ENCODE data around the gene KBTBD13. TPM values are rescaled to one million over a fixed set of nuclear protein-coding genes. Genes with fewer than 3 reads are reported as not detected.
"Not testable (repeated sequence)": the region's sequence is repeated elsewhere in the genome, so short reads cannot be mapped to it uniquely, and the experiment has no call there.

Gene KBTBD13
- total RNA-seq, 1 donor from 2014 or later = 0.21 TPM

DNA sequence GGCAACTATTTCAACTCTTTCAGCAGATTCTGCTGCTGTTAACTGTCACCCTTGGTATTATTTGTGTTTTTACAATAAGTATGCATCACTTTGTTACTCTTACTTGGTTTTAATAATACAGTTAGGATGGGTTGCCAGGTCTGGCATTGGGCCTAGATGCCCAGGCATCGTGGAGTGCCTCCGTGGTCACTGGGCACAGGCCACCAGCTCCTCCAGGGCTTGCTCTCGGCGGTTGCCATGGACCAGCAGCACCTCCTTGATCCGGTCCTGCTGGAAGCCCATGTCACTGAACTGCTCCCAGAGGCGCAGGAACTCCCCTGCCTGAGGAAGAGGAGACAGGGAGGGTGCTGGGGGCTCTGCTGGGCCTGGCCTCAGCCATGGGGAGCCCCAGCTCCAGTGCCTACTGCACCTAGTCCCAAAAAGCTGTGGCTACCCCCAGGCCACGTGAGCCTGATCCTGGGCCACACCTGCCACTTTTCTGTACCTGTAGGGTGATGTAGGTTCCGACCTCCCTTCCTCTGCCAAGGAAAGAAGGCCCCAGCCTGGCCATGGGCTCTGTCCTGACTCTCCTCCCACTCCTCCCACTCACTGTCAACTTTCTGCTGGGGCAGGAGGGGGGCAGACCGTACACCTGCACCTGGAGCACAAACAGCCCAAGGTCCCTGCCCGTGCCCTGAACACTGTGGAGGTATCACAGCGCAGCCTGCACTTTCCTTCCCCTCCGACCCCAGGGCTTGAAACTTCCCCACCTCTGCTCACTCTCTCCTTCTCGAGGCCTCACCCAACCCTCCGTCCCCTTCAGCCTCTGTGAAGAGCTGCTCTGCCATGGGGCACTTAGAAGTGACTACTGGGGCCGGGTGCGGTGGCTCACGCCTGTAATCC lies 16.6 kb downstream of the KBTBD13 start:
- intact Hi-C loops (cut with DNase I) = no loop called here
- TF ChIP-seq, protein P1, sequence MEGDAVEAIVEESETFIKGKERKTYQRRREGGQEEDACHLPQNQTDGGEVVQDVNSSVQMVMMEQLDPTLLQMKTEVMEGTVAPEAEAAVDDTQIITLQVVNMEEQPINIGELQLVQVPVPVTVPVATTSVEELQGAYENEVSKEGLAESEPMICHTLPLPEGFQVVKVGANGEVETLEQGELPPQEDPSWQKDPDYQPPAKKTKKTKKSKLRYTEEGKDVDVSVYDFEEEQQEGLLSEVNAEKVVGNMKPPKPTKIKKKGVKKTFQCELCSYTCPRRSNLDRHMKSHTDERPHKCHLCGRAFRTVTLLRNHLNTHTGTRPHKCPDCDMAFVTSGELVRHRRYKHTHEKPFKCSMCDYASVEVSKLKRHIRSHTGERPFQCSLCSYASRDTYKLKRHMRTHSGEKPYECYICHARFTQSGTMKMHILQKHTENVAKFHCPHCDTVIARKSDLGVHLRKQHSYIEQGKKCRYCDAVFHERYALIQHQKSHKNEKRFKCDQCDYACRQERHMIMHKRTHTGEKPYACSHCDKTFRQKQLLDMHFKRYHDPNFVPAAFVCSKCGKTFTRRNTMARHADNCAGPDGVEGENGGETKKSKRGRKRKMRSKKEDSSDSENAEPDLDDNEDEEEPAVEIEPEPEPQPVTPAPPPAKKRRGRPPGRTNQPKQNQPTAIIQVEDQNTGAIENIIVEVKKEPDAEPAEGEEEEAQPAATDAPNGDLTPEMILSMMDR (IDR thresholded peaks at IDR 0.05) = no peak
- Histone ChIP-seq H3K27ac (peak overlapping the region; percentile 96 to 98), H3K27me3 (no peaks in the 10 kb centered on the region), H3K4me1 (peaks cover 12 to 62% of the 10 kb centered on the region in 2 donors), H3K9me3 (no peaks in the 10 kb centered on the region), H3K4me3 (no peak overlapping the region), H3K36me3 (peaks cover 5 to 8% of the 10 kb centered on the region in 2 donors)
- DNase-seq (ENCODE audit: low spot score in 2 of 2) = peak in 1 of 2 donors; percentile 67

DNA sequence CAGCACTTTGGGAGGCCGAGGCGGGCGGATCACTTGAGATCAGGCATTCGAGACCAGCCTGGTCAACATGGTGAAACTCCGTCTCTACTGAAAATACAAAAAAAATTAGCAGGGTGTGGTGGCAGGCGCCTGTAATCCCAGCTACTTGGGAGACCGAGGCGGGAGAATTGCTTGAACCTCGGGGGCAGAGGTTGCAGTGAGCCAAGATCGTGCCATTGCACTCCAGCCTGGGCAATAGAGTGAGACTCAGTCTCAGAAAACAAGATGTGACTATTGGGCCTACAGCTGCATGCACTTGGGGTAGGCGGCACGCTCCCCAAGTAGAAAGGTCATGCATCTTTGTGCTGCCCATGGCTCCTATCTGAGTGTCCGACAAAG lies 17.2 kb downstream of the KBTBD13 start:
- DNase-seq (ENCODE audit: low spot score in 2 of 2); H3K9me3 ChIP-seq; H3K4me3 ChIP-seq; intact Hi-C loops (cut with DNase I); H3K27me3 ChIP-seq: not testable (repeated sequence)
- Histone ChIP-seq H3K36me3 (peaks cover 7 to 15% of the 10 kb centered on the region in 2 donors), H3K4me1 (peaks cover 7 to 57% of the 10 kb centered on the region in 2 donors), H3K27ac (peak overlapping the region; percentile 96 to 98)

DNA sequence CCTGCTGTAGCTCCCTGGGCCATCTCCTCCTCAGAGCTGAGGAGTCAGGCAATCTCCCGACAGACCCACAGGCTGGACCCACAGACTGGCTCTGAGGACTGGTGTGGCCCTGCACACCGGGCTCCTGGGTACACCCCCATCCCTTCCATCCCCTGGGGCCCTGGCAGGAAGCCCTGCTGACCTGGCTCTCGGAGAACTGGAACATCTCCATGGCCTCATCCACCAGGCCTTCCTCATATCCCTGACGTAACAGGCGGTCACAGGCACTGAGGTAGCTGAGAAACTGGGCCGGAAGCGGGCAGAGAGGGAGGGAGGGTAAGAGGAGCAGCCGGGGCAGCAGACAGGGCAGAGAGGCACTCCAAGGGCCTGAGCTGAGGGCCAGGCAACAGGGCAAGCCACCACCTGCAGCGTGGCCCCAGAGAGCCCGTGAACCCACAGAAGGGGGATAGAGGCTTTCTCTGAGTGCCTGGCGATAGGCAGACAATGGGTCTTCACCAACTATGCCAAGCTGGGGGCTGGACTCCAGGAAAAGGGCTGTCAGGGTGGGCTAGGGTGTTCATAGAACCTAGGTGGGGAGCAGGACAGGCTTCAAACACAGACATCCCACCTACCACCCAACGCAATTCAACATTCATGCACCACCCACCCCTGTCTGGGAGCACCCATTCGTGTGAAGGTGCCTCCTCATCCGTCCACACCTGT lies 17.9 kb downstream of the KBTBD13 start:
- peaks cover 14 to 21% of the 10 kb centered on the region in 2 donors for H3K36me3 ChIP-seq
- peak overlapping the region; percentile 96 to 98 for H3K27ac ChIP-seq
- H3K4me1 ChIP-seq = peaks cover under 1 to 50% of the 10 kb centered on the region in 2 donors

DNA sequence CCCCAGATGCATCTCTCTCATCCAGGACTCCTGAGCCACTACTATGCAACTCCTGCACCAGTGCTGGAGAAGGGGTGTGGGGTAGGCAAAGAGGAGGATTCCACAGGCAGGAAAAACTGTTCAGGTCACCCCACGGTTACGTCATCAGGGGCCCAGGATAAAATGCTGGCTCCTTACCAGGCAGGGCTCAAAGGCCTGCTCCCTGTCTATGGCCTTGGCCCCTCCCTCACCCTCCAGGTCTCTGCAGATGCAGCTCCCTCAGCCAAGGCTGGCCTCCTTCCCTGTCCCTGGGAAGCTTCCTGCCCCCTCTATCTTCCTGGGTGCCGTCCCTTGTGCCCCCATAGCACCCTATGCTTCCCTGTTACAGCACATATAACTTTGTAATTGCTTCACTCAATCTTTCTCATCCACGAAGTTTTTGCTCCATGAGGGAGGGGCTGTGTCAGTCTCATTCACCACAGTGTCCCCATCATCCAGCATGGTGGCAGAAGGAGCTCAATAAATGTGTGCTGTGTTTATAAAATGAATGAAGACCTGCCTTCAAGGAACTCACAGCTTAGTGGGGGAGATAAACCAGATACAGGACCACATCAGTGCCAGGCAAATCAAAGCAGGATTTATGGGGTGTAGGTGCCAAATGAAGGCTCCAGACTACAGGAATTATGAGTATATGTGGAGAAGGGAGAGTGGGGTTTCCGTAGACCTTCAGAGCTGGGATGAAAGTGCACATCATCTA lies 18.6 kb downstream of the KBTBD13 start:
- H3K36me3 ChIP-seq = peaks cover 16 to 27% of the 10 kb centered on the region in 2 donors
- DNase-seq (ENCODE audit: low spot score in 2 of 2) = peak in 1 of 2 donors; percentile 57
- H3K4me3 ChIP-seq = no peak overlapping the region
- TF ChIP-seq, protein P1 (IDR thresholded peaks at IDR 0.05) = no peak
- H3K27ac ChIP-seq = peak overlapping the region; percentile 96 to 98
- H3K4me1 ChIP-seq = peaks cover 0 to 44% of the 10 kb centered on the region in 2 donors
- intact Hi-C loops (cut with DNase I) = no loop called here
- no peaks in the 10 kb centered on the region for H3K9me3 ChIP-seq
- no peaks in the 10 kb centered on the region for H3K27me3 ChIP-seq

More for the DNA sequence above, 17.9 kb downstream of the KBTBD13 start:
- peak in 1 of 2 donors; percentile 78 for DNase-seq (ENCODE audit: low spot score in 2 of 2)
- TF ChIP-seq, protein P1 (IDR thresholded peaks at IDR 0.05) = no peak
- no peak overlapping the region for H3K4me3 ChIP-seq
- intact Hi-C loops (cut with DNase I) = no loop called here
- H3K9me3 ChIP-seq = no peaks in the 10 kb centered on the region
- H3K27me3 ChIP-seq = no peaks in the 10 kb centered on the region

DNA sequence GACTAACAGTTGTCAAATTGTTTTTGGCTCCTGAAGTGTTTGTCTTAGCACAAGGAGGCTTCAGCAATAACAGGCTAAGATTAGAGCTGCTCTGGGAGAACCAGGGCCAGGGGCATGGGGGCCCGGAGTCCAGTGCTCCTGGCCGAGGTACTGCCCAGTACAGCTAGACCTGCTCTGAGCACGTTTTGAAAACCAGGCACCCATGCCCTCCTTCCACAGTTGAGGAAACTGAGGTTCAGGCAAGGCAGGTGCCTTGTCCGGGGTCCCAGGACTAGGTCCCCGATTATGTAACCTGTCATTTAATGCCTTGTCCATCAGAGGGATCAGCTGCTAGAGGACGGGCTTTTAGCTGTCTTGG lies 19.2 kb downstream of the KBTBD13 start:
- Histone ChIP-seq H3K27me3 (no peaks in the 10 kb centered on the region), H3K4me1 (peaks cover 0 to 44% of the 10 kb centered on the region in 2 donors), H3K9me3 (no peaks in the 10 kb centered on the region), H3K4me3 (no peak overlapping the region), H3K27ac (peak overlapping the region; percentile 96 to 98), H3K36me3 (peaks cover 19 to 27% of the 10 kb centered on the region in 2 donors)
- TF ChIP-seq, protein P1 (IDR thresholded peaks at IDR 0.05) = no peak
- DNase-seq (ENCODE audit: low spot score in 2 of 2) = peak in 1 of 2 donors; percentile 58
- intact Hi-C loops (cut with DNase I) = no loop called here
